ENCODE results near the gene SPOCD1. TPM values are rescaled to one million over a fixed set of nuclear protein-coding genes. Genes with fewer than 3 reads are reported as not detected.

SPOCD1 gene
- total and polyA plus RNA-seq, 2 of the 4 experiments (the other 2 are of a cell fraction): 59.7 to 132 TPM

DNA sequence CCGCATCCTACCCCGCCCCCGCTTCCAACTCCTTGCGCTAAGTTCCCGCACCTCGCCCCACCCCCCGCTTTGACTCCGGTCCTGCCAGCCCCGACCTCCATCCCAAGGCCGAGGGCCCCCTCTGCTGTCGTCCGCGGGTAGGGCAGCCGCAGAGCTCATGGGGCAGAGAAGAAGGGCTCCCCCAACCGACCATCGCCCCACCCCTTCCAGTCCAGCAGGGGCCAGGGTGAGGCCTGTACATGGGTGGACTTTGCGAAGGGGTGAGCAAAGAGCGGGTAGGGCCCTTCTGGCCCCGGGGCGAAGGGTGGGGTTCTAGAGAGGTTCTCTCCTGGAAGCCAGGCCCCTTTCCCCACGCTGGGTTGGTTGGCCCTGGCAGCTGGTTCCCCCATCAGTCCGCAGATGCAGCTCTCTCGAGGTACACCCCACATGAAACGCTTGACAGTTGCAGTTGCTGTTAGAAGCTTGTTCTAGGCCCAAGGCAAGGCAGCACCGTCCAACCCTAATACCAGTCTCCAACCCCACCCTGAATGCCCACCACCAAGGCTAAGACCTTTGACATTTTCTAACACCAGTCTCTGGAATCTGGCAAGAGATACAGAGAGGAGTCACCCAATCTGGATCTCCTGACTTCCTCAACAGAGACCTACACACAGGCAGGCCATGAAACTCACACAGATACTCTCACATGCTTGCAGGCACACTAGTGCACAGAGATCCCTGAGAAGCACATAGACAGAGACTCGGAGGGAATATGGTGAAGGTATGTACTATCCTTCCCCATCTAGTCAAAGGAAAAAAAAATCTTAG, 26.4 kb downstream of the SPOCD1 start:
- H2AFZ ChIP-seq (replicated peaks; ENCODE audit: low read length, poor library complexity): peak overlapping the region; percentile 100
- intact Hi-C loops (cut with micrococcal nuclease) (loop anchor here (1.0 to 10.0 kb wide), 8 partner anchors 27 to 355 kb away; partner anchors contain the start of gene COL16A1), in situ Hi-C loops (cut with MboI; ENCODE audit: low sequenced_read_pairs) (loop anchor here (5.0 kb wide), 1 partner anchor 127 kb away; no protein-coding TSS in a partner anchor), dilution Hi-C loops (cut with HindIII; ENCODE audit: low sequenced_read_pairs, unreplicated experiment) (no loop called here)
- H4K5ac ChIP-seq (ENCODE audit: low read depth, low read length): peak overlapping the region; percentile 10; the same call in 1 of the 2 replicates
- H4K20me1 ChIP-seq (ENCODE audit: insufficient read depth, low read length): peaks cover 11% of the 10 kb centered on the region
- H3K4me2 ChIP-seq (ENCODE audit: low read depth, low read length): peak overlapping the region; percentile 32; the same call in 1 of the 2 replicates
- H3K36me3 ChIP-seq (ENCODE audit: control insufficient read depth, insufficient read depth, low read length): no peaks in the 10 kb centered on the region
- WGBS, 2 experiments (ENCODE audit: extremely low coverage in 2 of 2, insufficient read length in 1 of 2): 18% methylated on average over 7 of the region's 26 CpGs; no CpG with 5 or more reads in 1 of the 2 experiments
- H3K14ac ChIP-seq (replicated peaks; ENCODE audit: low read depth, low read length): peak overlapping the region; percentile 25; the same call in 1 of the 2 replicates
- BruUV-seq (replicated peaks): no TSS peak
- peak overlapping the region; percentile 13; the same call in 1 of the 2 replicates for H3K9ac ChIP-seq (ENCODE audit: low read depth, low read length)
- peaks cover 4% of the 10 kb centered on the region for H3K4me1 ChIP-seq (ENCODE audit: control insufficient read depth, insufficient read depth, low read length)
- H3K18ac ChIP-seq (ENCODE audit: low read depth, low read length): no peak overlapping the region
- no peaks in the 10 kb centered on the region for H3K27me3 ChIP-seq (ENCODE audit: control insufficient read depth, insufficient read depth, low read length)
- peaks cover 7% of the 10 kb centered on the region for H3K9me1 ChIP-seq (ENCODE audit: insufficient read depth, low read length)
- ATAC-seq (ENCODE audit: low read depth): peak; percentile 83
- peak; percentile 82 for DNase-seq
- H2BK5ac ChIP-seq (ENCODE audit: low read depth, low read length, poor library complexity, severe bottlenecking): peak overlapping the region; percentile 26
- peak overlapping the region; percentile 60 for H3K4me3 ChIP-seq (ENCODE audit: insufficient read depth, low read depth, low read length)
- peak overlapping the region; percentile 31 for H3K27ac ChIP-seq (ENCODE audit: insufficient read depth, low read length)
- H3K79me1 ChIP-seq (ENCODE audit: low read depth in 1 of 2, low read length in 2 of 2): peaks cover 0 to 16% of the 10 kb centered on the region in 2 experiments; a peak in 2 of 4 replicates
- peak overlapping the region; percentile 39; the same call in 1 of the 2 replicates for H3K4ac ChIP-seq (ENCODE audit: low read depth, low read length)
- H3K23ac ChIP-seq (ENCODE audit: low read depth, low read length): no peak overlapping the region
- no peak overlapping the region for H2BK15ac ChIP-seq (ENCODE audit: low read depth, low read length)
- H2AK5ac ChIP-seq (ENCODE audit: low read depth, low read length): peak overlapping the region; percentile 56
- POLR2A ChIA-PET (ENCODE audit: unreplicated experiment): interaction anchor here (1.0 kb wide), 1 partner anchor 27 kb away, joined by 3 read pairs; no protein-coding TSS in a partner anchor
- TF ChIP-seq CEBPB (IDR thresholded peaks at IDR 0.05; ENCODE audit: low read depth, low read length): no peak
- peak; percentile 86 for TF ChIP-seq SMC3 (IDR thresholded peaks at IDR 0.05; ENCODE audit: low read depth, low read length)
- TF ChIP-seq MAFK (IDR thresholded peaks at IDR 0.05; ENCODE audit: low read depth, low read length): no peak
- no peak for TF ChIP-seq NFE2L2 (IDR thresholded peaks at IDR 0.05; ENCODE audit: low read depth, low read length)
- TF ChIP-seq, protein P1, sequence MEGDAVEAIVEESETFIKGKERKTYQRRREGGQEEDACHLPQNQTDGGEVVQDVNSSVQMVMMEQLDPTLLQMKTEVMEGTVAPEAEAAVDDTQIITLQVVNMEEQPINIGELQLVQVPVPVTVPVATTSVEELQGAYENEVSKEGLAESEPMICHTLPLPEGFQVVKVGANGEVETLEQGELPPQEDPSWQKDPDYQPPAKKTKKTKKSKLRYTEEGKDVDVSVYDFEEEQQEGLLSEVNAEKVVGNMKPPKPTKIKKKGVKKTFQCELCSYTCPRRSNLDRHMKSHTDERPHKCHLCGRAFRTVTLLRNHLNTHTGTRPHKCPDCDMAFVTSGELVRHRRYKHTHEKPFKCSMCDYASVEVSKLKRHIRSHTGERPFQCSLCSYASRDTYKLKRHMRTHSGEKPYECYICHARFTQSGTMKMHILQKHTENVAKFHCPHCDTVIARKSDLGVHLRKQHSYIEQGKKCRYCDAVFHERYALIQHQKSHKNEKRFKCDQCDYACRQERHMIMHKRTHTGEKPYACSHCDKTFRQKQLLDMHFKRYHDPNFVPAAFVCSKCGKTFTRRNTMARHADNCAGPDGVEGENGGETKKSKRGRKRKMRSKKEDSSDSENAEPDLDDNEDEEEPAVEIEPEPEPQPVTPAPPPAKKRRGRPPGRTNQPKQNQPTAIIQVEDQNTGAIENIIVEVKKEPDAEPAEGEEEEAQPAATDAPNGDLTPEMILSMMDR (conservative IDR thresholded peaks at IDR 0.05; ENCODE audit: low read depth, low read length): peak; percentile 97
- TF ChIP-seq, protein P2, sequence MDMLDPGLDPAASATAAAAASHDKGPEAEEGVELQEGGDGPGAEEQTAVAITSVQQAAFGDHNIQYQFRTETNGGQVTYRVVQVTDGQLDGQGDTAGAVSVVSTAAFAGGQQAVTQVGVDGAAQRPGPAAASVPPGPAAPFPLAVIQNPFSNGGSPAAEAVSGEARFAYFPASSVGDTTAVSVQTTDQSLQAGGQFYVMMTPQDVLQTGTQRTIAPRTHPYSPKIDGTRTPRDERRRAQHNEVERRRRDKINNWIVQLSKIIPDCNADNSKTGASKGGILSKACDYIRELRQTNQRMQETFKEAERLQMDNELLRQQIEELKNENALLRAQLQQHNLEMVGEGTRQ (IDR thresholded peaks at IDR 0.05; ENCODE audit: low read depth, low read length): no peak
- peak; percentile 67 for TF ChIP-seq MAZ (IDR thresholded peaks at IDR 0.05; ENCODE audit: borderline replicate concordance, low read depth, low read length)
- peak; percentile 96 for TF ChIP-seq RAD21 (IDR thresholded peaks at IDR 0.05; ENCODE audit: low read length)
- H4K91ac ChIP-seq (ENCODE audit: insufficient read depth, low read depth, low read length): no peak overlapping the region
- H2AK9ac ChIP-seq (replicated peaks; ENCODE audit: low read depth, low read length, poor library complexity): peak overlapping the region; percentile 97
- H2BK20ac ChIP-seq (ENCODE audit: low read depth, low read length): no peak overlapping the region
- peak overlapping the region in 1 of 2 experiments; percentile 70; a peak in 1 of 4 replicates for H4K8ac ChIP-seq (ENCODE audit: low read depth in 2 of 2, low read length in 2 of 2)
- H3K9me3 ChIP-seq (ENCODE audit: control insufficient read depth, insufficient read depth, low read length): no peaks in the 10 kb centered on the region
- no peak overlapping the region; the same call in 1 of the 2 replicates for H2BK120ac ChIP-seq (ENCODE audit: low read depth, low read length)
- CTCF ChIA-PET: interaction anchor here (0.6 to 2.1 kb wide), 20 partner anchors 9 to 367 kb away, joined by 3 to 11 read pairs (median 3); partner anchors contain the start of gene COL16A1
- H3K56ac ChIP-seq (ENCODE audit: extremely low read depth, insufficient read depth, low read length): no peak overlapping the region
